Daoy (cell line): Measurements from ENCODE around the gene P2RX1. TPM values are rescaled to one million over a fixed set of nuclear protein-coding genes. Genes with fewer than 3 reads are reported as not detected.

Experiments used
- DNase-seq: peaks from one replicate; pipeline ENCODE4 v3.0.0-alpha.2; 2015; ENCODE audit warnings: low read depth
- total RNA-seq: library from RNA; depleted of rRNA; stranded (reverse); fragments of >200 nt; shearing (Covaris generic); gene quantifications from 2 replicates; pipeline ENCODE4 v1.2.3, GENCODE V29; 2014

Gene P2RX1
- total RNA-seq, 1 experiment from 2014 or later, result not detected

DNA sequence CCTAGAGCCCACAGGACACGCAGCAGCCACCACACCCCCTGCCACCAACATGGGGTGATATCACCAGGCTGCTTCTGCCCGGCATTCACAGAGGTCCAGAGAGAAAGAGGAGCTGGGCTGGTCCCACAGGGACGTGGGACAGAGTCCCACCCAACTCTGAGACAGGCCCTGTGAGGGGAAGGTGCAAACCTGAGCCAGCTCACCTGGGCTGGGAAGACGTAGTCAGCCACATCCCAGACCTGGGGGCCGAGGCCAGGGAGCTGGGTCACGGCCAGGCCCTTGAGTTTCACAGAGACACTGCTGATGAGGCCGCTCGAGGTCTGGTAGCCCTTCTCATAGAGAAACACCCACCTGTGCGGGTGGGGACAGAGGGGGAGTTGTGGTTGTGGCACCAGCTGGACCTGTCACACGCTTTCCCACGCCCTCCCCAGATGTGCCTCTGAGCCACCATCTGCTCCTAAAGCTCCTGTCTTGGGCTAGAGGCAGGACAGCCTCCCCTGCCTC, 11.2 kb downstream of the P2RX1 start:
- no peak for DNase-seq

DNA sequence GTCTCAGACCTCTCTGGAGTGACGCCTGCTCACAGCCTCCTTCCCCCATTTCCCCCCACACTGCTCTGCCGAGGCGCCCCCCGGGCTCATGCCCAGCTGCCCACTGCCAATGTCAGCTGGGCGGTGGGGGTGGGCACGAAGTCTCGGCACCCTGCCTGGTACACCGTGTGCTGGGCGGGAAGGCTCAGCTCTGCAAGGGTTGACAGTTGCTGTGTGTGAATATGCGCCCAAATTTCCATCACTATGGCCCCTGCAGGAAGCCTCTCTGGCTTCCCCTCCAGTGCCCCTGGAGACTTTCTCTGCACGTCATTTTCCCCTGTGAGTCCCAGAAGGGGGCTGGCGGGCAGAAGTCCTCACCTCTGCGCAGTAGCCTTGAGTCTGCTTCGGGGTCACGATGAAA, 11.8 kb downstream of the P2RX1 start:
- no peak for DNase-seq

DNA sequence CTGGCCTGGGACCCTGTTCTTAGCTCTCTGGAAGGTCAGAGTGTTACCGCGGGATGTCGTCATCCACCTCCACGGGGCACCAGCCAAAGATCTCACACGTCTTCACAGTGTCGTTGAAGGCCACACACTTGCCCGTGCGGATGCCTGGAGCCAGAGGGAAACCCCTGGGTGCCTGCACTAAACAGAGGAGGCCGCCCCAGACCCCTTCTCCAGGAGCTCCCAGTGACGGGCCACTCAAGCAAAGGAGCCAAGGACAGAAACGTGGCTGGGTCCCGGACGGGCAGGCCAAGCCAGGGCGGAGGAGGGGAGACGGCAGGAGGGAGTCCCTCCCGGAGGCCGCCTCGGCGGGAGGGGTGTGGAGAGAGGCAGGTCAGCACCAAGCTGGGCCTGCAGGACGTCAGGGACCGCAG, 12.4 kb downstream of the P2RX1 start:
- no peak for DNase-seq

DNA sequence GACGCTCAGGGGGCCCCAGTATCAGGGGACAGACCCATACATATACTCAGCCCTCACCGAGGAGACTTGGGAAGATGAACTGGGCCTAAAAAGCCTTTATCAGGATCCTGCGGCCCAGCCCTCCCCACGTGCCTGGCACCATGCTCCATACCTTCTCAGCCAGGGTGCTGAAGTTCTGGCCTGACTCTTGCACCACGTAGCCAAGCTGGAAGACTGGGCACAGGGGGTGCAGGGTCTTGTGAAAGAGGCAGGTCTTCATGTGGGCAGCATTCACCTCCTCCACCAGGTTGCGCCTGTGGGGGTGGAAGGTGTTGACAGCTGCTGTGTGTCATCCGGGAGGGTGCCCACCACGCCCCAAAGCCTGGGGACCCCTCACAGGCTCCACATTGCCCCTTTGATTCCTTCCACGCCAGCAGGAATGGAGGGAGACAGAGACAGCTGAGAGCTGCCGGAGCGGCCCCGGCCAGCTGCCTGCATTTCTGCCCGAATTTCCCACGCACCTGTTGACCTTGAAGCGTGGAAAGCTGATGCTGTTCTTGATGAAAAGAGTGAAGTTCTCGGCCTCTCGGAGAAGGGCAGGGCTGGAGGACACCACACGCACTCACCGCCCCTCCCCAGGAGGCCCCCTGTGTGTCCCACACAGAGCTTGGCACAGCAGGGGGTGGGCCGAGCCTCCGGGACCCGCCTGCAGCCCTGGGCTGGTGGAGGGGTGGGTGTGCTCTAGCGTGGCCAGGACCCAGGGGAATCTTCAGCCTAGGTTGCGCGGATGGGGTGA, 13.0 kb downstream of the P2RX1 start:
- DNase-seq, result no peak

DNA sequence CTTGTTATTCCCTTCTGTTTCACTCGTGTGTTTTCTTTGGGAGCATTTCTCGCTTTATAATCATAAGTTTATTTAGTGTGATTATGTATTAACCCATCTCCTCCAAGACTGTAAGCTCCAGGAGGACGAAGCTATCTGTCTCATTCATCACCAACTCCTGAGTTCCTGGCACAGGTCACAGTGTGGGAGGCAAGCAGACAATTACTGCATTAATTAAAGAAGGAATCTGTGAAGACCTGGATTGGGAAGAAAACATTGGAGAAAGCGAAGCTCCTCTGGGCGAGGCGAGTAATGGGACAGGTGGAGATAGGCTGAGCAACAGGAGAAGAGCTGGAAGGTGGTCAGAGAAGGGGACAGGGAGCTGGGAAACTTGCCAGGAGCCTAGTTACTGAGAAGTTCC, 15.6 kb downstream of the P2RX1 start:
- no peak for DNase-seq

DNA sequence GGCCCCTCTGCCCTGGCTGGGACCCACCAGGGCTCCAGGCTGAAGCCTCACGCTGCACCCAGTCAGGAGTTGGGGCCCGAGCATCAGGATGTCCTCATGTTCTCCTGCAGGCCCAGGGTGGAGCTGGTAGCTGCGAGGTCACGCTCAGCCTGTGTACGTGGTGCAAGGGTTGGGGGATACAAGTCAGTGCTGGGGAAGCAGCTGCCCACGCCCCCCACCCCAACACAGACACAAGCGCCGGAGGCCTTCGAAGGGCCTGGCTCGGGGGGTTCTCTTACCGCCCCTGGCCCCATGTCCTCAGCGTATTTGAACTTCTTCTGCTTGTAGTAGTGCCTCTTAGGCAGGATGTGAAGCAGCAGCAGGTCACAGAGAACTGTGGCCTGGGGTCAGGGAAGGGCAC, 18.5 kb downstream of the P2RX1 start:
- DNase-seq, result no peak

DNA sequence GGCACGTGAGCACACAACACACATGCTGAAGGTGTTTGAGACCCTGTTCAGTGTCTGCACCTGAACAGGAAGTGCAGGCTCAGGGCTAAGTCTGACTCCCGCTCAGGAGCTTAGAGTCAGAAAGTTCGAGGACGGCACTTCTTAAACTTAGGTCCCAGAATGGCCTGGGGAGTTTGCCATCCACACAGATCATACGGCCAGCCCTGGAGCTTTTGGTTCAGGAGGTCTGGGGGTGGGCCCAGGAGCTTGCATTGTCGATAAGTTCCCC, 19.4 kb downstream of the P2RX1 start:
- no peak for DNase-seq

DNA sequence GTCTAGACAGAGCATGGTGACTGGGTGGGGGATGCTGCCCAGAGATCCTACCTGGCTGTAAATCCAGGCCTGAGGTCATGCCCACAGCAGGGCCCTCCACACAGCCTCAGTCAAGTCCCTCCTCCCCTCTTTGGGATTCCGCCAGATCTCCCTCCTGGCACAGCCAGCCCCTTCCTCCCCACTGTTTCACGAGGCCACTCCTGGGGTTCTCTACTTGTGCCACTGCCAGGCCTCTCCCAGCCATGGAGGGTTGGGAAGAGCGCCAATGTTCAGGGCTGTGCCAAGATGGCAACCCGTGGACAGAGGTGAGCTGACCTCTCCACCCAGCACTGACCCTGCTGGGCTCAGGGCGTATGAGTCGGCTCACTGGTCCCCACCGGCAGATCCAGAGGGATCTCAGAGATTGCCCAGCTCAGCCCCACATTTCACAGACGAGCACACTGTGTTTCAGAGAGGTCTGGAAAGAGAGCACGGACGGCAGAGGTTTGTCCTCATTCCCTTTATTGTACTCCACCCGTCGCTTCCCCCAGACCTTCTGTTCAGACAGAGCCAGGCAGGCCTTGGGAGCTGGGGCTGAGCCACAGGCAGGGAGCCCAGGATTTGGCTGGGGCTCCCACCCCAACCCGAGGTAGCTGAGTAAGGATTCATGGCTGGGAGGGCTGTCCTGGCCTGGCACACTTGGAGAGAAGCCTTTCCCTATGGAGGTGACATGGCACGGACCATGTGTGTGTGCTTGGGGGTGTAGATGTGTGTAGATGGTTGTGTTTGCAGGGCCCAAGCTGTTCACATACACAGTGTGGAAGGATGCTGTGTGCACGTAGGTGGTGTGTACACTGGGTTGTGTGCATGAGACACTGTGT, 19.9 kb downstream of the P2RX1 start:
- DNase-seq, result no peak

DNA sequence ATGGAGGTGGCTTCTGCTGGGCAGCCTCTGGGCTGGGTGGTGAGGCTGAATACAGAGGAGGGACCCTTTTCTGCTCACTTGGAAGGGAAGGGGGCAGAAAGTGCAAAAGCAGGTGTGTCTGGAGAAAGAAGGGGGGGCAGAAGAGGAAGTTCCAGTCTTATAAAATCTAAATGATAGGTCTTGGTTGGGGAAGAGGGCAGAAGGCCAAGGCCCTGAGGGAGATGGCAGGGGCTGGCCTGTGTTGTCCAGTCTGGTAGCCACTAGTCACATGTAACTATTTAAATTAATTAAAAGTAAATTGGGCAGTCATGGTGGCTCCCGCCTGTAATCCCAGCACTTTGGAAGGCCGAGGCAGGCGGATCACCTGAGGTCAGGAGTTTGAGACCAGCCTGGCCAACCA, 20.9 kb downstream of the P2RX1 start:
- DNase-seq, result no peak

DNA sequence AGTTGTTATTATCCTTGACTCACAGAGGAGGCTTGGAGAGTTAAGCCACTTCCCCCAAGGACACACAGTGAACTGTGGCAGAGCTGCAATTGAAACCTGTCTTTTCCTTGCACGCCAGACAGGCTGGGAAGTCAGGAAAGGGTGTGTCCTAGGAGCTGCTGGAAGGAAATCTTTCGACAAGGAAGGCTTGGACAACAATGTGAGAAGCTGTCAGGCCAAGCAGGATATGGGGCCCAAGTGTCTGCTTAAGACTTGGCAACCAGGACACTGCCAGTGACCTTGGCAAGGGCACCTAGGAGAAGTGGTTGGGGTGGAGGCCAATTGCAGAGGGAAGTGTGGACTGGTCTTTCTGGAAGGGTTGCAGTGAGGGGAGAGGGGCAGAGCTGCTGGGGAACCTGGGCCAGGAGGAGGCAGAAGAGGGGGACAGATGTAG, 21.3 kb downstream of the P2RX1 start:
- peak; percentile 77 for DNase-seq

DNA sequence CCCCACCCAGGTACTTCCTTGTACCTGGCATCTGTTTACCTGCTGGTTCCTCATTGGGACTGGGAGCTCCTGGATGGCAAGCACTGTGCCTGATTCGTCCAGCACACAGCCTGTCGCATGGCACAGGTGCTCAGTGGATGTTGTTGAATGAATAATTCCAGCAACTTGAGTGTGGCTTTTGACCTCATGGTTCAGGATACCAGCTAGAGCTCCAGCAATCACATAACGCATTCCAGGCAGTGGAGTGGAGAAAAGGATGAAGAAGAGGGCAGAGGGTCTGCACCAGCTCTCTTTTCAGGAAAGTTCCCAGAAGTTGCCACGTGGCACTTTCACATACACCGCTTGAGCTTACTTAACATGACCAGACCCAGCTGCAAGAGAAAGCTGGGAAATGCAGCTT, 22.1 kb downstream of the P2RX1 start:
- DNase-seq, result no peak

DNA sequence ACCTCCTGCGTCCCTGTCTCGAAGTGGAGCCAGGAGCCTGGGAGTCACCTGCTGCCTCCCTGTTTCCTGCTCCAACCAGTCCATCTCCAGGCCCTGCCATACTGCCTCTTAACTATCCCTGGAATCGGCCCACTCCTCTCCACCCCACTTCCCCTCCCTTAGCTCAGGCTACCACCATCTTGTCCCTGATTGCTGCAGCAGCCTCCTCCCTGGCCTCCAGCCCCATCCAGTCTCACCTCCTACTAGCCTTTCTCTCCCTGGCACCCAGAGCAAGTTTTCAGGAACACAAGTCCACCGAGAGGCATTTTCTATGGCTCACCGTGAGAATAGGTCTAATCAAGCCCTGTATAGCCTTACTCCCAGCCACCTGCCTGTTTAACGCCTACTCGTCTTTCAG, 22.5 kb downstream of the P2RX1 start:
- no peak for DNase-seq

DNA sequence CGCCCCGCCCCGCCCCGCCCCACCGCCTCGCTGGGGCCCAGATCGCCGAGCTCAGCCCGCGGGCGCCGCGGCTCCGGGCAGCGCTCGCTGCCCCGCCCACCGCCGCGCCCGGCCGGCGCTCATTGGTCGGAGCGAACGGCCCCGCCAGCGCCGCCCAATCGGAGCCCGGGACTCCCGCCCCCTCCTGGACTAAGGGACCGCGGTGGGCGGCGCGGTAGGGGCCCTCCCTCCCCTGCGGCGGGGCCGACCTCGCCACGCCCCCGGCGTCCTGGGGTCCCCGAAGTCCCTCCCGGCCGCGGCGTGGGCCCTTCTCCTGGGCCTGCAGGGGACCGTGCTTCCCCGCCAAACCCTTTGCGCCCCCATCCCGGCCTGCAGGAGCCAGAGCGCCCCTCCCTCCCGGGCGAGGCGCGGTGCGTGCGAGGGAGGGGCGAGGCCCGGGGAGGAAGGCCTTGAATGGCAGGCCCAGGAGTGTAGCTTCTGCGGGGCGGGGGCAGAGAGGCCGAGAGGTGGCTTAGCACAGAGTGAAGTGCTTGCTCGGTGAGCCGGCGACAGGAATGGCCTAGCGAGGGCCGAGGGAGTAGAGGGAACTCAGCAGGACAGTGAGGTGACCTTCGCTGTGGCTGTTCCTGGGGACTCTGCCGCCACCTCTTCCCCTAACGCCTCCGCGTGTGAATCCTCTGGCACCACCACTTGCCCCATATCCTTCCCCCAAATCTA, 23.1 kb downstream of the P2RX1 start, which contains the start of gene CAMKK1:
TSS of gene CAMKK1 (minus strand) at position 51 of the 717 bp plus-strand sequence. CDS start 7,366 bp downstream, outside the sequence.
- DNase-seq, result peak; percentile 93

DNA sequence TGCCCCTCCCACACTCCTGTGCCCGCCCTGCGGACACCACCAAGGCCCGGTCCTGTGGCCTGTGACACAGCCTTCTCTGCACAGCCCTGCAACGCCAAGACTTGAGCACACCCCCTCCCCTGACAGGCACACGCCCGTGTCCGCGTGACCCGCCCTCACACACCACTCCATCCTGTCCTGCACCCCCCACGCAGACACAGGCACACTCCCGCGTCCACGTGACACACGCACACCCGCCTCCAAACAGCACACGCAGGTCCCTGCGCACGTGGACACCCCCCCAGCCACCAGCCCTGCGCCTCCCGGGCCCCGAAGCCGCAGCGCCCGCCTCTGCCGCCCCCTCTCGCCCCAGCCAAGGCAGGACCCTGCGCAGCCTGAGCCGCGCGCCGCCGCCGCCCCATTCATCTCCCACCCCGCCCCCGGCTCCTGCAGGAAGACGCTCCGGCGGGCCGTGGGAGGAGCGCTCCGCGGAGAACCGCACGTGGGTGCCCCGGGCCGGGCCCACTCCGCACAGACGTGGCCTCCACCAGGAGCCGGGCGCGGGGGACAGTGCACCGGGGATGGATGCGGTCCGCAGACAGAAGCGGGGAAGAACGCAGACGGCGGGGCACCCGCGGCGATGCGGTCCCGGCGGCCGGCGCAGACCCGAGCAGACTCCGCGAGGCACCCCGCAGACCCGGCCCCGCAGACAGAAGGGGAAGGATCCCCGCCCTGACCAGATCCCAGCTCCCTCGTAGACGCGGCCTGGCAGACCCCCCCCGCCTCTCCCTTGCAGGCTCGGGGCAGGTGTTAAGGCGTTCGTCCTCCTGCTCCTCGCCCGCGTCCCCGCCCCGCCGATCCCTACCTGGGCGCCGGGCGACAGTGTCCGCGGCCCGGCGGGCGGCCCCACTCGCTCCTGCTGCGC, 23.9 kb downstream of the P2RX1 start:
- DNase-seq, result peak; percentile 84

DNA sequence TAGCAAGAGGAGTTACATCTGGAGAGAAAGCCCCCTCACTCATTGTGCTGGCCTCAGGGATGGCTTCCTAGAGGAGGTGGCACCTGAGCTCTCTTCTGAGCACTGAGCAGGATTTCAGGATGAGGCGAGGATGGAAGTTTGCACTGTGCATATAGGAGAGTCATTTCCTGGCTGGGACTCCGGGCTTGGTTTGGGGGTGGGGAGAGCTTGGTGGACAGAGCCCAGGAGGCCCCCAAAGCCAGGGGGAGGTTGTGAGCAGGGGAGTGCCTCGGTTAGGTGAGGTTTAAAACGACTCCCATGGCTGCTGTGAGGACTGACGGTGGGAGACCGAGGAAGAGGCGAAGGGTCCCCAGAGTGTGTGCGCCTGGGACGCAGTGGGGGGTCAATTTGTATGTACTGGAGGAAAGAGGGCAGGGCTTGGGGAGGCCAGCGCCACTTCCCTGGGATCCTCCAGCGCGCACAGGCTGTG, 24.6 kb downstream of the P2RX1 start:
- DNase-seq, result no peak

DNA sequence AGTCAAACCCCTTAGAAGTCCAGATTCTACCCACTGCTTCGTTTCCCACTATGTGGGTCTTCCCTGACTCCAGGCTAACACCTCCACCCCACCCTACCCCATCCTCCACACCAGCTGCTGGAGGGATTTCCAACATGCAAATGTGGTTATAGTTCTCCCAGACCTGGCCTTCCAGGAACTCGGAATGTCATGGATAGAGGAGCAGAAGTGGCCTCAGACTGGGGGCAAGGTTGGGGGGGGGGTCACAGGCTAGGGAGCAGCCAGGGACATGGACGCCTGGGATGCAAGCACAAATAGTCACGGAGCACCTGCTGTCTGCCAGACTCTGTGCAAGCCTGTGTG, 25.4 kb downstream of the P2RX1 start:
- no peak for DNase-seq

DNA sequence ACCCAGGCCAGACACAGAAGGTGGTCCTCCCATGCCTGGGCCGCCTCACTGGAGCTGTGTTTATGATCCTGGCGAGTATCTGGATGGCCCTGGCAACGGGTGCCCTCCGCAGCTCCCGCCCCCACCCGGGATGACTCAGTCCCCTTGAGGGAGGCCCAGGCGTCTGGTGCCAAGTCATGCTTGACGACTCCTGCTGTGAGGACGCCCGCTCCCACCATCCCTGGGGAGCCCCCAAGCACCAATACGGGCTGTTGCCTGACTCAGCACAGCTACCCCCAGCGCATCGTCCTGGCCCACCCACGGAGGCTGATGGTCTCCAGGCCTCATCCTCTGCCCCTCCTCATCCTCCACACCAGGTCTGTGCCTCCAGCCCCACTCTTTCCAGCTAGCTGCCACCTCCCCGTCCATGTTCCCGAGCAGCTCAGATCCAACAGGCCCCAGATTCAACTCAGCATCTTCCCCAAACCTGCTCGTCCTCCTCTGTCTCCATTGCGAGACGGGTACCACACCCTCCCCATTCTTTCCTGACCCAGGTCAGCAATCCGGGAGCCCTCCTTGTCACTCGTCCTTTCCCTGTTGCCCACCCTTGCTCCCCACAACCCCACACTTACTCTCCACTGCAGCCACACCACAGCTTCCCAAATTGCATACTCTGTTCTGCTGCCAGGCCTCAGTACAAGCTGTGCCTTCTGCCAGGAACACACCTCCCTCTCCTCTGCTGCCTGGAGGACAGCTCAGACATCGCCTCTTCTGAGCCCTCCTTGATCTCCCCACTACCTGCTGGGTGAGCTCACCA, 26.0 kb downstream of the P2RX1 start:
- peak; percentile 99 for DNase-seq

DNA sequence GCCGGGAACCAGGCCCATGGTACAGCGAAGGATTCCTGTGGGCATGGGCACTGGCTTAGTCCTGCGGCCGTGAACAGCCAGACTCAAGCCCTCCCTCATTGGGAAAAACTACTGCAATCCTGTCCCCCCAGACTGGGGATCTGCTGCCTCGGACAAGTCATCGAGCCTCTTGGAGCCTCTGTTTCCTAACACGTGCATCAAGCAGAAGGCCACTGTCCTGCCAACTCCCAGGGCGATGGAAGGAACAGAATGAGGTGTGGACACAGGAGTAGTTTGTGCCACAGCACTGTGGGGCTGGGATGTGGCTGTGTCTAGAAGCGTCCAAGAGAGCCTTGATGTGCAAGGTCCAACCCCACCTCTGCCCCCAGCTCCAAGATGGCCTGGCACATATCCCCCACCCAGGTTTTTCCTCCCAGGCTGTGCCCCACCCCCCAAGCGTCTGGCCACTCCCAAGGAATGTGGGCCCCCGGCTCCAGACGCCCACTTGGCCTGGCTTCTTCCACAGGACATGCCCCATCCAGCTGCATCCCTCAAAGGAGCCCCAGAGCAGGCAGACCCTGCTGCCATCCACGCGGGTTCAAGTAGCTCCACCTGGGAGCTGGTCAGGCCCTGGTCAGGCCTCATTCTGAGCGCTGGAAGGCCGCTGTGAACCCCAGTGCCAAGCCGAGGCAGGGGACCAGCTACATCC, 26.8 kb downstream of the P2RX1 start:
- peak; percentile 41 for DNase-seq

DNA sequence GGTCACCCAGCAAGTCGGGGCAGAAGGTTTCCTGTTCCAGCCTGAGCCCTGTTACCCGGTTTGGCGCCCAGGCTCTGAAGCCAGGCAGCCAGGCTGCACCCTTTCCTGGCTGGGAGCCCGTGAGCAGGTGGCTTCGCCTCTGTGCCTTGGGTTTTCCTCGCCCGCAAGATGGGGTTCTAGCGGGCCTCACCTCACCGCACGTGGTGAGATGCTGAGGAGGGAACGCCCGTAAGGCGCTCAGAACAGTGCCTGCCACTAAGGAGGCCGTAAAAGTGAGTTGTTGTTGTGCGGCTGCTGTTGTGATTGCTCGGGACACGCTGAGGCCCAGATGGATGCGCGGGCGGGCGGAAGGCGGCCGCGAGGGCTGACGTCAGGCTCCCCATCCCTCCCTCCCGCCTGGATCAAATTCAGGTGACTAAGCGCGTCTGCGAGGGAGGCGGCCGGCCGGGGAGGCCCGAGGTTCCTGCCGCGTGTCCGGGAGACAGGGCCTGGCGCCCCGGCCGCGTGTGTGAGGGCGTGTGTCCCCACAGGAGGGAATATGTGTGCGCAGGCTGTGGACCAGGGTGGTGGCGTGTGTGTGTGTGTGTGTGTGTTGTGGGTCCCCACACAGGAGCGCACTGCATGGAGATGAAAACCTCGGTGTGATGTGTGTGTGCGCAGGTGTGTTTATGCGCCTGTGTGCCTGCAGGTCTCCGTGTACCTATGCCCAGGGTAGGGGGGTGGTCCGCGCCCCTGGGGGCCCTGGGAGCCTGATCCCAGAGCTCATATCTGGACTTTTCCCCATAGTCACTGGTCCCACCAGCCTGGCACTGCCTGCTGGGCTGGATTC, 27.7 kb downstream of the P2RX1 start:
- peak; percentile 97 for DNase-seq
